Cardiac fibroblast (primary cell): ENCODE results near the gene GRPEL1.
A peak's percentile ranks its signal among the peaks of the same experiment; 100 is the strongest.

ENCODE experiments used
- DNase-seq, 2 donors: peaks; one replicate each; pipeline versions ENCODE4 v3.0.0 to v3.0.0-alpha.2; 2010; ENCODE audit warnings: low read depth in 2 of 2
- H3K4me3 ChIP-seq, 2 donors: replicated peaks in 1 of 2; 1 replicate in 1 of 2; 2 replicates in 1 of 2; pipeline ENCODE4 v1.5.1; 2011; ENCODE audit warnings: low read depth in 2 of 2, low read length in 2 of 2, mild to moderate bottlenecking in 2 of 2, moderate library complexity in 1 of 2
- CTCF ChIP-seq: IDR thresholded peaks from one replicate; pipeline ENCODE4 v1.5.1; 2011; ENCODE audit warnings: low read depth, mild to moderate bottlenecking, low read length, inconsistent platforms

GRPEL1 gene

GRCh38 chr4:7055111-7055989 is 12.5 kb downstream of the GRPEL1 start:
- TF ChIP-seq CTCF = no peak
- DNase-seq = peak in 1 of 2 donors; percentile 45
- H3K4me3 ChIP-seq = no peak overlapping the region

DNA sequence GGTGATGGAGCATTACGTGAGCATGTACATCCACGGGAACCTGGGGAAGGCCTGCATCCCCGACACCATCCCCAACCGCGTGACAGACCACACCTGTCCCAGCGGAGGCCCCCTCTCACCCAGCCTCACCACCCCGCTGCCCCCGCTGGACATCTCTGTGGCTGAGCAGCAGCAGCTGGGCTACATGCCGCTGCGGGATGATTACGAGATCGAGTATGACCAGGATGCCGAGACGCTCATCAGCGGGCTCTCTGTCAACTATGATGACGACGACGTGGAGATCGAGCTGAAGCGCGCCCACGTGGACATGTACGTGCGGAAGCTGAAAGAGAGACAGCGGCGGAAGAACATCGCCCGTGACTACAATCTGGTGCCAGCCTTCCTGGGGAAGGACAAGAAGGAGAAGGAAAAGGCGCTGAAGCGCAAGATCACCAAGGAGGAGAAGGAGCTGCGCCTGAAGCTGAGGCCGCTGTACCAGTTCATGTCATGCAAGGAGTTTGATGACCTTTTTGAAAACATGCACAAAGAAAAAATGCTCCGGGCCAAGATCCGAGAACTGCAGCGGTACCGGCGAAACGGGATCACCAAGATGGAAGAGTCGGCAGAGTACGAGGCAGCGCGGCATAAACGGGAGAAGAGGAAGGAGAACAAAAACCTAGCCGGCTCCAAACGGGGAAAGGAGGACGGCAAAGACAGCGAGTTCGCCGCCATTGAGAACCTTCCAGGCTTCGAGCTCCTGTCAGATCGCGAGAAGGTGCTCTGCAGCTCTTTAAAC is 13.6 kb downstream of the GRPEL1 start:
- H3K4me3 ChIP-seq = no peak overlapping the region
- no peak for TF ChIP-seq CTCF
- DNase-seq = no peak

- TF ChIP-seq CTCF = no peak
- no peak overlapping the region for H3K4me3 ChIP-seq
- no peak for DNase-seq
Observed at GRCh38 chr4:7052923-7053715, 14.7 kb downstream of the GRPEL1 start.

GRCh38 chr4:7052313-7052712 is 15.6 kb downstream of the GRPEL1 start:
- no peak overlapping the region for H3K4me3 ChIP-seq
- no peak for DNase-seq
- TF ChIP-seq CTCF = no peak

- TF ChIP-seq CTCF = no peak
- no peak for DNase-seq
- no peak overlapping the region for H3K4me3 ChIP-seq
Observed at GRCh38 chr4:7051905-7052304, 16.0 kb downstream of the GRPEL1 start.

GRCh38 chr4:7051144-7051495 is 16.7 kb downstream of the GRPEL1 start:
- no peak for DNase-seq
- no peak for TF ChIP-seq CTCF
- no peak overlapping the region for H3K4me3 ChIP-seq
